Activated T-helper 1 cell treated with anti-CD3 and anti-CD28 coated beads, Interleukin-12 subunit alpha, Interleukin-12 subunit beta, Interleukin-2, Interleukin-4 antibody, amounts not matched to agents 30 ng/mL and 10 ng/mL and 1 ng/mL, durations not matched to agents 14 hours and 24 hours and 36 hours (primary cell): ENCODE results near the gene NAA25. TPM values are rescaled to one million over a fixed set of nuclear protein-coding genes. Genes with fewer than 3 reads are reported as not detected.
A peak's percentile ranks its signal among the peaks of the same experiment; 100 is the strongest.
"Not testable (repeated sequence)": the region's sequence is repeated elsewhere in the genome, so short reads cannot be mapped to it uniquely, and the experiment has no call there.

ENCODE experiments used
- DNase-seq: peaks from one replicate; pipeline ENCODE4 v3.0.0; 2021; ENCODE audit warnings: low spot score
- H3K27ac Mint-ChIP-seq: one replicate; pipeline ENCODE4 v1.8.0; 2021; ENCODE audit warnings: mild to moderate bottlenecking, mixed read lengths
- H3K27me3 Mint-ChIP-seq: one replicate; pipeline ENCODE4 v1.8.0; 2022; ENCODE audit warnings: mild to moderate bottlenecking, moderate library complexity, mixed read lengths; ENCODE audit not compliant: insufficient read depth
- H3K36me3 Mint-ChIP-seq: one replicate; pipeline ENCODE4 v1.8.0; 2021; ENCODE audit warnings: low read depth, mixed read lengths
- H3K4me1 Mint-ChIP-seq: one replicate; pipeline ENCODE4 v1.8.0; 2021; ENCODE audit warnings: low read depth, mixed read lengths
- H3K4me3 Mint-ChIP-seq: one replicate; pipeline ENCODE4 v1.8.0; 2021; ENCODE audit warnings: mild to moderate bottlenecking, moderate library complexity, mixed read lengths
- H3K9me3 Mint-ChIP-seq: one replicate; pipeline ENCODE4 v1.8.0; 2021; ENCODE audit warnings: mixed read lengths
- intact Hi-C: fragments of 100-400 bp; cut with micrococcal nuclease; formaldehyde crosslinking; loops from one replicate; pipeline ENCODE4 v1.15.1; 2024
- total RNA-seq: library from RNA; stranded (reverse); gene quantifications from 2 replicates; pipeline ENCODE4 v1.2.3, GENCODE V29; 2022

The NAA25 gene
- total RNA-seq, 1 donor from 2014 or later = 52.2 TPM

- Mint-ChIP-seq H3K4me1 (peaks cover 42% of the 10 kb centered on the region), H3K4me3 (no peak overlapping the region), H3K27ac (no peak overlapping the region), H3K9me3 (no peaks in the 10 kb centered on the region), H3K27me3 (no peaks in the 10 kb centered on the region), H3K36me3 (peaks cover 8% of the 10 kb centered on the region)
- no peak for DNase-seq
- intact Hi-C loops = no loop called here
These were observed 100.6 kb downstream of the NAA25 start for GRCh38 chr12:112007945-112008344.

GRCh38 chr12:112005419-112006395, 102.9 kb downstream of the NAA25 start:
- no peak for DNase-seq
- peaks cover 43% of the 10 kb centered on the region for H3K4me1 Mint-ChIP-seq
- H3K27me3 Mint-ChIP-seq = no peaks in the 10 kb centered on the region
- no peak overlapping the region for H3K27ac Mint-ChIP-seq
- intact Hi-C loops = no loop called here
- no peak overlapping the region for H3K4me3 Mint-ChIP-seq
- no peaks in the 10 kb centered on the region for H3K9me3 Mint-ChIP-seq
- H3K36me3 Mint-ChIP-seq = peaks cover 7% of the 10 kb centered on the region

- no peak for DNase-seq
- no peak overlapping the region for H3K4me3 Mint-ChIP-seq
- H3K27ac Mint-ChIP-seq = no peak overlapping the region
- peaks cover 42% of the 10 kb centered on the region for H3K4me1 Mint-ChIP-seq
- H3K9me3 Mint-ChIP-seq = no peaks in the 10 kb centered on the region
- peaks cover 8% of the 10 kb centered on the region for H3K36me3 Mint-ChIP-seq
- intact Hi-C loops = no loop called here
- no peaks in the 10 kb centered on the region for H3K27me3 Mint-ChIP-seq
These were observed 104.5 kb downstream of the NAA25 start for GRCh38 chr12:112004041-112004440.

GRCh38 chr12:112001576-112001975, 107.0 kb downstream of the NAA25 start:
- Mint-ChIP-seq H3K4me1 (peaks cover 63% of the 10 kb centered on the region), H3K4me3 (peak overlapping the region; percentile 35), H3K9me3 (no peaks in the 10 kb centered on the region), H3K27me3 (no peaks in the 10 kb centered on the region), H3K36me3 (peaks cover 9% of the 10 kb centered on the region), H3K27ac (no peak overlapping the region)
- intact Hi-C loops = loop anchor here (1.0 kb wide), 2 partner anchors 8 to 12 kb away; partner anchors contain the start of genes ERP29 and TMEM116
- no peak for DNase-seq

- Mint-ChIP-seq H3K4me3 (peak overlapping the region; percentile 40), H3K27me3 (no peaks in the 10 kb centered on the region), H3K9me3 (no peaks in the 10 kb centered on the region), H3K27ac (no peak overlapping the region), H3K36me3 (peaks cover 14% of the 10 kb centered on the region), H3K4me1 (peaks cover 62% of the 10 kb centered on the region)
- no peak for DNase-seq
- intact Hi-C loops = loop anchor here (1.0 kb wide), 2 partner anchors 8 to 12 kb away; partner anchors contain the start of genes ERP29 and TMEM116
These were observed 107.8 kb downstream of the NAA25 start for GRCh38 chr12:112000820-112001219.

- DNase-seq, H3K4me3 Mint-ChIP-seq, H3K9me3 Mint-ChIP-seq, intact Hi-C loops, H3K27ac Mint-ChIP-seq, H3K27me3 Mint-ChIP-seq: not testable (repeated sequence)
- Mint-ChIP-seq H3K36me3 (peaks cover 15% of the 10 kb centered on the region), H3K4me1 (peaks cover 70% of the 10 kb centered on the region)
These were observed 109.5 kb downstream of the NAA25 start for GRCh38 chr12:111999129-111999528.

GRCh38 chr12:111998015-111998414, 110.6 kb downstream of the NAA25 start:
- no peak for DNase-seq
- Mint-ChIP-seq H3K27ac (no peak overlapping the region), H3K27me3 (no peaks in the 10 kb centered on the region), H3K9me3 (no peaks in the 10 kb centered on the region), H3K36me3 (peaks cover 15% of the 10 kb centered on the region), H3K4me3 (no peak overlapping the region), H3K4me1 (peaks cover 80% of the 10 kb centered on the region)
- intact Hi-C loops = no loop called here

GRCh38 chr12:111997300-111997699, 111.3 kb downstream of the NAA25 start:
- no peak for DNase-seq
- H3K9me3 Mint-ChIP-seq = no peaks in the 10 kb centered on the region
- intact Hi-C loops = no loop called here

GRCh38 chr12:111995782-111996480, 112.7 kb downstream of the NAA25 start:
- intact Hi-C loops = no loop called here
- H3K9me3 Mint-ChIP-seq = no peaks in the 10 kb centered on the region
- peaks cover 16% of the 10 kb centered on the region for H3K36me3 Mint-ChIP-seq
- H3K4me1 Mint-ChIP-seq = peaks cover 79% of the 10 kb centered on the region
- no peak for DNase-seq
- no peak overlapping the region for H3K4me3 Mint-ChIP-seq
- H3K27me3 Mint-ChIP-seq = no peaks in the 10 kb centered on the region
- H3K27ac Mint-ChIP-seq = no peak overlapping the region

More at GRCh38 chr12:111997300-111997699, 111.3 kb downstream of the NAA25 start:
- Mint-ChIP-seq H3K4me1 (peaks cover 80% of the 10 kb centered on the region), H3K36me3 (peaks cover 12% of the 10 kb centered on the region), H3K27ac (no peak overlapping the region), H3K4me3 (no peak overlapping the region), H3K27me3 (no peaks in the 10 kb centered on the region)

GRCh38 chr12:111994211-111995111, 114.1 kb downstream of the NAA25 start:
- H3K4me3 Mint-ChIP-seq = peak overlapping the region; percentile 78
- peaks cover 72% of the 10 kb centered on the region for H3K4me1 Mint-ChIP-seq
- peak overlapping the region; percentile 81 for H3K27ac Mint-ChIP-seq
- DNase-seq = peak; percentile 42
- not testable (repeated sequence) for H3K27me3 Mint-ChIP-seq, H3K9me3 Mint-ChIP-seq
- intact Hi-C loops = loop anchor here (1.0 to 5.0 kb wide), 2 partner anchors 43 to 83 kb away; no protein-coding TSS in a partner anchor
- peaks cover 16% of the 10 kb centered on the region for H3K36me3 Mint-ChIP-seq

- Mint-ChIP-seq H3K27me3 (no peaks in the 10 kb centered on the region), H3K27ac (peak overlapping the region; percentile 81), H3K36me3 (peaks cover 19% of the 10 kb centered on the region), H3K4me3 (peak overlapping the region; percentile 78), H3K9me3 (no peaks in the 10 kb centered on the region), H3K4me1 (peaks cover 67% of the 10 kb centered on the region)
- intact Hi-C loops = loop anchor here (1.0 to 5.0 kb wide), 5 partner anchors 8 to 151 kb away; partner anchors contain the start of genes ERP29, MAPKAPK5 and TMEM116
- peak; percentile 30 for DNase-seq
These were observed 115.1 kb downstream of the NAA25 start for GRCh38 chr12:111993292-111994150.
